ENCODE results near the gene SEC23IP.
"Not testable (repeated sequence)": the region's sequence is repeated elsewhere in the genome, so short reads cannot be mapped to it uniquely, and the experiment has no call there.

SEC23IP gene

DNA sequence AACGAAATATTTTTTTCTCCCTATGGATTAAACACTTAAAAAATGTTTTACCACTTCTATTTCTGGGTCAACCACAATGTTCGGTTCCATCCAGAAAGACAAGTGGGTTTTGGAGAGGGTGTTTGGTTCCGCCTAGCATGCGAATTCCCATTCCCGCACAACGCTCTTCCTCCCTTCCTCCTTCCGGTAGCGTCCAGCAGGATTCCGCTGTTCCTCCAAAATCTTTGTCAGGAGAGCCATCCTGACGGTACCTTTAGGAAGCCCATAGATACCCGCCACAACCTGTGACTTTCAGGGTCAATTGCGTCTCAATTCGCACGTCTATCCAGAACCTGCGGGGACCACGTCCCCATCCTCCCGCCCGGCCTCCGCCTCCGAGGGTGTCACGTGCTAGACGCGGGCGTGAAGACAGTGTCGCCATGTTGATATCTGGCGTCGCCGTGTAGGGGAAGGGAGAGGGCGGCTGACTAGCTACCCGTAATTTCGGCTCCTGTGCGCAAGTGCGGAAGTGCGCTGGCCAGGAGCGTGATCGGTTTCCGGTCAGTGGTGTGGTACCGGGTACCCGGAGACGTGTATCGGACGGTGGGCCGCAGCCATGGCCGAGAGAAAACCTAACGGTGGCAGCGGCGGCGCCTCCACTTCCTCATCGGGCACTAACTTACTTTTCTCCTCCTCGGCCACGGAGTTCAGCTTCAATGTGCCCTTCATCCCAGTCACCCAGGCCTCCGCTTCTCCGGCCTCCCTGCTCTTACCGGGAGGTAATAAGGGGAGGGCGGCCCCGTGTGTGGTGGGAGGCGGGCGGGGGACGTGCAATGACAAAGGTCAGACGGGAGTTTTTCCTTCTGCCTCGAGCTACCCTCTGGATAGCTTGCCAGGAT is at the start of gene SEC23IP:
Gene SEC23IP (plus strand): TSS at position 543 of the 878 bp plus-strand sequence. CDS start 53 bp downstream, at position 596.
- DNase-seq: peak; percentile 86

DNA sequence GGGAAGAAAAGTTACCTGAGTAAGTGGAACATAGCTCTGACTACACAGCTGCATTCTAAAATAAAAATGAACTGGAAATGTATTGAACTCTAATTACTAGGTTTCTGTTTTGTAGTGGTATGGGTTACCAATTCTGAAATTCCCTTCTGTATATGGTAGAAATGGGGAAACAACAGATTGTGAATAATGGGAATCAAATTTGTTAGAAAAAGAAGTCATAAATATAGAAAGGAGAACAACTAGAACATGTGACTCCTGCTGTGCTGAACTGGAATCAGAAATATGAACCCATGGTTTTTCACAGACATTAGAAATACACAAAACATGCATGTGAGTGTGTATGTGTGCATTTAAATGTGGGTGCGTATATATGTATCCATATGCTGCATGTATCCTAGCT is 46.9 kb upstream of the SEC23IP start:
- no peak for DNase-seq

DNA sequence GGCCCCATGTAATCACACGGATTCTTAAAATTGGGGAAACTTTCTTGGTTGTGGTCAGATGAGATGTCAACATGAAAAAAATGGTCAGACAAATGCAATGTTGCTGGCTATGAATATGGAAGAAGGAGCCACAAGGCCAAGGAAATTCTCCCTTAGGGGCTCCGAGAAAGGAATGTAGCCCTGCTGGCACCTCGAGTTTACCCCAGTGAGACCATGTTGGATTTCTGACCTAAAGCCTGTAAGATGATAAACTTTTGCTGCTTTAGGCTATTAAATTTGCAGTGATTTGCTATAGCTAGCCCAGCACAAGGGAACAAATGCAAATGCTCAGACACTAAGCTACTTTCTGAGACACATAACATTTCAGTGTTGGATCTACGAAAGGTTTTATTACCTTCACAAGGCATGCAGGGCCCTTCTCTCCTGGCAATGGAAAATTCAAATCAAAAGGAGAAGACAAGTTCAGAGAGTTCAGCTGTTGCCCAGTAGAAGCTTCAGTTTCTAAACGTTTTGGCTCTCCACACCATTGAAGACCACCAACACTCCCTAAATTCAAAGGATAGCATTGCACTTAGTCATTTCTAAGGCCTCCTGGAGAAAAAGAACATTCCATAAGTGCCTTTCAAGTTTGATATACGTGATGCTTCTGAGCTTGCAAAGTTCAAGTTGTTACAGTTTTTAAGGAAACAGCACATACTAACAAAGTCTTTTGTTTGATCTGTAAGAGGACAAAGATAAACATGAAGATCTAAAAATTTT is 43.3 kb upstream of the SEC23IP start:
- peak; percentile 71 for DNase-seq

DNA sequence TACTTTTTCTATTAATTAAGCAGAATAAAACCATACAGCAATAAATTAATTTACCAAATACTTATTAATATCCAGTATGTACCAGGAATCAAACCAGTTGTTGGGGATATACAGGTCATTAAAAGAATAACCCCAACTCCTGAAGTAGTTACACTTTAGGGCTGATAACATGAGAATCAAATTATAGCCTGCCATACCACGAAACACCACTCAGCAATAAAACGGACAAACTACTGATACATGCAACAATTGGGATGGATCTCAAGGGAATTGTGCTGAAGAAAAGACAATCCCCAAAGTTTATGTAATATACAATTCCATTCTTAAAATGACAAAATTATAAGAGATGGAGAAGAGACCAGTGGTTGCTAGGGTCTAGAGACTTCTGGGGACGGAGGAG is 42.6 kb upstream of the SEC23IP start:
- no peak for DNase-seq

DNA sequence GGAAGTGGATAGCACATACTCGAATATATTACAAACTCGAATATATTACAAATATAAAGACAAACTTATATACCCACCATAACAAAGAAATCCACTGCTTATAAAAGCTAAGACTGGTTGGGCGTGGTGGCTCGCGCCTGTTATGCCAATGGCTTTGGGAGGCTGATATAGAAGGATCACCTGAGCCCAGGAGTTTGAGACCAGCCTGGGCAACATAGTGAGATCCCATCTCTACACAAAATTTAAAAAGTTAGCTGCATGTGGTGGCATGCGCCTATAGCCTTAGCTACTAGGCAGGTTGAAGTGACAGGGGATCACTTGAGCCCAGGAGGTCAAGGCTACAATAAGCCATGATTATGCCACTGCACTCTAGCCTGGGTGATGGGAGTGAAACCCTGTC is 40.3 kb upstream of the SEC23IP start:
- DNase-seq: no peak

DNA sequence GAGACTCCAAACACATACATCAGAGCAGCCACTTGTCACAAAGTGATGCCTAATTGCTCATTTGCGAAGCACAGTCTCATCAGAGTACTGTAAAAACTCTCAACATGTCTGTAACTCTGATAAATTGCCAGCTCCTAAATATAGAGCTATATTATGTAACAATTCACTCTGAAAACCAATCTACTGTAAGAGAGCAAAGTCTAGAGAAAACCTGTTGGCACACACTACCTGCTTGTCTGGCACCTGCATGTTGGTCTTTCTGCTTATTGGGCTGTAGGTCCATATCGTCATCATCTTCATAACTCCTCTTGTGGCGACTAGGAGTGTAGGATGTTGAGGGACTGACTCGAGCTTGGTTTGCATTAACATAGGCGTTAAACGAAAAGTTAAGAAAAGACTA is 39.7 kb upstream of the SEC23IP start:
- no peak for DNase-seq

DNA sequence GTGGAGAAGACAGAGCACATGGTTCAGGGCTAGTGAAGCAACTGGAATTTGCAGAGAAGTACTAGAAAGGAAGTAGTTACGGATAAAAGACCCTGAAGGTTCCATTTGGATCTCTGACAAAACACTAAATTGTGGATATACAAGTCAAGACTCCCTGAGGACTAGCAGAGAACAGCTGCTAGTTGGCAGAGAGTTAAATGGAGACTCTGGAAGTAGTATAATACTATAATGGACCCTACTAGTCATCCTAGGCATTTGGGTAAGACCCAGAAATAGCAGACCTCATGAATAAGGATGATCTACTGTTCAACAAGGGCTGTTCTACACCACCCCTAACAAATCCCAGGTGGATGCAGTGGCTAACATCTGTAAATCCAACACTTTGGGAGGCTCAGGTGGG is 39.0 kb upstream of the SEC23IP start:
- no peak for DNase-seq

DNA sequence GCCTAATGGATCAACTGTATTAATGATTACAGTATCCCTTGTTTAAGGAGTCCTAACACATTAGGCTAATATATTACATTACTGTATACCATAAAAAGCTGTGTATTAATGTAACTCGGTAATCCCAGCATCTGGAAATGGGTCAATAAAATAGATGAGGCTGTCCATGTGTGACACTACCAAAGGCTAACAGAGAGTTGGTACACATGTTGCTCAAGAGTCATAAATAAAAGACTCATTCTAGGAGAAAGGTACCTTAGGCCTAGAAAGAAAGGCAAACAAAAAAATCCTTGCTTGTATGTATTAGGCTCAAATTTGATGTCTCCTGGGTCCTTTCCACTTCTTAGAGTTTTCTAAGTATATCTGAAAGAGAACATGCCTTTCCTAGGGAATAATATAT is 34.5 kb upstream of the SEC23IP start:
- DNase-seq: no peak

DNA sequence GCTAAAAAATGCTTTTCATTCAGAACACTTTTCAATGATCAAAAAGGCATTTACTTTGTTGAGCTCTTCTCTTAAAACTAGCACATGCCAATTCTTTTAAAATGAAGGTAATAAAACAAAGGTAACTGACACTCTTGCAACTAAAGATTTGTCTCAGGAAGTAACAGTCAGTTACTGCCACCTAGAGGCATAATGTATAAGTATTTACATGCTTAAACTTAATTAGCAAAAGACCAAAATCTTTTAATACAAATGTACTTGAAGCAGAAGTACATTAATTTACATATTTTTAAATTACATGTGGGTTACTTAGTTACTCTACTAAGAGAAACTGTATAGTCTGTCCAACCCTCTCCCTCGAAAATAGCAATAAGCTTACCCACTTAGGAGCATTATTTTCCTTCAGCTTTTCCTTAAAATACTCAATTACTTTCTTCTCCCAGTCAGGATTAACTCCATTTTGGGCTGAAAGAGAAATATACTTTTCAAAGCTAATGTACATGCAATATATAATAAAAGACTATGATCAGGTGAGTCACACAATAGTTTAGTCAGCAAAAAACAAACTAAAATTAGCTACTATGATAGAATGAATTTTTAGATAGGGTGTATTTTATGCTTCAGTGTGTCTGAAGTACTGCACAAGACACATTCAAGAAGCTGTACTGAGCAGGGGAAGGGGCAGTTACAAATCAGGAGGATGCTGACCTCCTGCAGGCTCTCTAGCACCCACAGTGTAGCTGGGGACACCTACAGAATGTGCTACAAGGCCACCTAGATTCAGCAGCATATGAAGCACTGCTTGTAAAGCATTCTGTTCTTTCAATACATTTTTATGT is 32.9 kb upstream of the SEC23IP start:
- DNase-seq: no peak

DNA sequence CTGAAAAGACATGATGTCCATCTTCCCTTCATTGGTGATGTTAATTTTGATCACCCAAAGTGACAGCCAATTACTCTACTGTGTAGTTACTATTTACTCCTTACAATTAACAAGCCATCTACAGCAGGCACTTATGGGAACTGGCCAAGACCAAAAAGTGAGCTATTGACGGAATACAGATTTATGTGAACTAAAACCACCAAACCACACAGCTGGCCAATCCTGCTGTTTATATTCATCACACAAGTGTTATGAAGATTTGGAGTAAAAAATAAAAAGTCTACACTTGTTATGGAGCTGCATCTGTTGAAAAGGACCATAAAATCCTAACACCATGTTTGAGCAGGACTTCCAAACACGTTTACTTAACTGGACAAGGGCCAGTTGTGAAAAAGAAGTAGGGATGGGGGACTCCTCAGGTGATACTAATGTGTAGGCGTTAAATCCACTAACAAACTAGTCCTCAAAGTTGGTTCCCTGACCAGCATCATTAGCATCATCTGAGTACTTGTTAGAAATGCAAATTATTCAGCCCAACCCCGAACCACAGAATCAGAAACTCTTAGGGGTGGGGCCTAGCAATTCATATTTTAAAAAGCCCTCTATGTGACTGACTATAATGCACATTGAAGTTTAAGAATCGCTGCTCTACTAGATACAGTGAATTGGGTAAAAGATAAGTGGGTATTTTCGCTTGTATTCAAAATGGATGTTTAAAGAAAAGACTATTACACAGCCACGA is 31.5 kb upstream of the SEC23IP start:
- DNase-seq: no peak

DNA sequence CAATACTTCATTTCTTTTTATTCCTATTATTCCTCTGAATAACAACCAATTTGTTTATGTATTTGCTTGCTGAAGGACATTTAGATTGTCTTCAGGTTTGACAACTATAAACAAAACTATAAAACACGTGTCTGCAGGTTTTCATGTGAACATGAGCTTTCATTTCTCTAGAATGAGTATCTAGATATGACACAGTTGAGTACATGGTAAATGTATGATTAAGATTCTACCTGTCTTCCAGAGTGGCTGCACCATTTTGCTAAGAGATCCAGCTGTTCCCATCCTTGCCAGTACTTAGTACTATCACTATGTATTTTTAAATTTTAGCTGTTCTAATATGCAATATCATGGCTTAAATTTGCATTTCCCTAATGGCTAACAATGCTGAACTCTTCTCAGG is 30.0 kb upstream of the SEC23IP start:
- no peak for DNase-seq

DNA sequence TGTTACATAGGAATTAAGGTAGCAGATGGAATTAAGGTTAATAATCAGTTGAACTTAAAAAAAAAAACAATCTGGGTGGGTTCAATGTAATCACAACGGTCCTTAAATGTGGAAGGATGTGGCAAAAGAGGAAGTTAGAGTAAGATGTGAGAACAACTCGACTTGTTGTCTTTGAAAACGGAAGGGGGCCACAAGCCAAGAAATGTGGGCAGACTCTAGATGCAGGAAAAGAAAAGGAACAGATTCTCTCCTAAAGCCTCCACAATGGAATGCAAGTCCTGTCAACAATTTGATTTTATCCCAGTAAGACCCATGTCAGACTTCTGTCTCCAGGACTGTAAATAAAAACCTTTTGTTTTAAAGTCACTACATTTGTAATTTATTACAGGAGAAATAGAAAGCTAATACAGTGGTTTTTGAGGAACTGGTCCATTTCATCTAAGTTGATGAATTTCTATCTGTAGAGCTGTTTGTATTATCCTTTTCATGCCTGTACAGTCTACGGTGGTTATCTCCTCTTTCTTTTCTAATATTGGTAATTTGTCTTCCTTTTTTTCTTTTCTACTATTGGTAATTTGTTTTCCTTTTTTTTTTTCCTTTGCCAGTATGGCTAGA is 28.5 kb upstream of the SEC23IP start:
- DNase-seq: no peak

DNA sequence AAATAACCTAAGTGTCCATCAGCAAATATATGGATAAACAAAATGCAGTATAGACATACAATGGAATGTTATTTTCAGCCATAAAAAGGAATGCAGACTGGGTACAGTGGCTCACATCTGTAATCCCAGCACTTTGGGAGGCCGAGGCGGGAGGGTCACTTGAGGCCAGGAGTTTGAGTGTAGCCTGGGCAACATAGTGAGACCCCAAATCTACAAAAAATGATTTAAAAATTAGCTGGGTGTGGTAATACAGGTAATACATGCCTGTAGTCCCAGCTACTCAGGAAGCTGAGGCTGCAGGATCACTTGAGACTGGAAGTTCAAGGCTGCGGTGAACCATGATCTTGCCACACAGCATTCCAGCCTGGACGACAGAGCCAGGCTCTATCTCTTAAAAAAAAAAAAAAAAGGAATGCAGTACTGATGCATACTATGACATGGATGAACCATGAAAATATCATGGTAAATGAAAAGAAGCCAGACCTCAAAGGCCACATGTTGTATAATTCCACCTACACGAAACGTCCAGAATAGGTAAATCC is 26.8 kb upstream of the SEC23IP start:
- DNase-seq: no peak

DNA sequence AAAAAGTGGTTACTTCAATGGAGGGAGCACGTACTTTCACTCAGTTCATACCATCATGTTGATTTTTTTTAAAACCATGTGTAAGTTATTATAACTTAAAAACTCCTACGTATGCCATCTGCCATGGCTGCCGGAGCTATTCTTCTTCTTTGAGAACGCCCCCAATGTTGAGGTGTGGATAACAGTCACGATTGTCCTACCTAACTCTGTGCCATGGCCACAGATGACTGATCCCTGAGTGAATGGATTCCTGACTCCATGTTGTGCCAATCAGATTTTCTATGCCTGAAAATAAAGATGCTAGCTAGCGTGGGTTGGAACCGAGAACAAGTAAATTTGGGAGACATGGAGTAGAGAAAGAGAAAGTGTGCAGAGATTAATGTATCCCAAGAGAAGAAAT is 25.2 kb upstream of the SEC23IP start:
- DNase-seq: no peak

DNA sequence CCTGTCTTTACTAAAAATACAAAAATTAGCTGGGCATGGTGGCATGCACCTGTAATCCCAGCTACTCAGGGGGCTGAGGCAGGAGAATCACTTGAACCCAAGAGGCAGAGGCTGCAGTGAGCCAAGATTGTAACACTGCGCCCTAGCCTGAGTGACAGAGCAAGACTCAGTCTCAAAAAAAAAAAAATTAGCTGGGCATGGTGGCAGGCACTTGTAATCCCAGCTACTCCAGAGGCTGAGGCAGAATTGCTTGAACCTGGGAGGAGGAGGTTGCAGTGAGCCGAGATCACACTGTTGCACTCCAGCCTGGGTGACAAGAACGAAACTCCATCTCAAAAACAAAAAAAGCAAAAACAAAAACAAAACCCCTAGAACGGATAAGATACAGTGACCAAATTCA is 23.1 kb upstream of the SEC23IP start:
- not testable (repeated sequence) for DNase-seq

DNA sequence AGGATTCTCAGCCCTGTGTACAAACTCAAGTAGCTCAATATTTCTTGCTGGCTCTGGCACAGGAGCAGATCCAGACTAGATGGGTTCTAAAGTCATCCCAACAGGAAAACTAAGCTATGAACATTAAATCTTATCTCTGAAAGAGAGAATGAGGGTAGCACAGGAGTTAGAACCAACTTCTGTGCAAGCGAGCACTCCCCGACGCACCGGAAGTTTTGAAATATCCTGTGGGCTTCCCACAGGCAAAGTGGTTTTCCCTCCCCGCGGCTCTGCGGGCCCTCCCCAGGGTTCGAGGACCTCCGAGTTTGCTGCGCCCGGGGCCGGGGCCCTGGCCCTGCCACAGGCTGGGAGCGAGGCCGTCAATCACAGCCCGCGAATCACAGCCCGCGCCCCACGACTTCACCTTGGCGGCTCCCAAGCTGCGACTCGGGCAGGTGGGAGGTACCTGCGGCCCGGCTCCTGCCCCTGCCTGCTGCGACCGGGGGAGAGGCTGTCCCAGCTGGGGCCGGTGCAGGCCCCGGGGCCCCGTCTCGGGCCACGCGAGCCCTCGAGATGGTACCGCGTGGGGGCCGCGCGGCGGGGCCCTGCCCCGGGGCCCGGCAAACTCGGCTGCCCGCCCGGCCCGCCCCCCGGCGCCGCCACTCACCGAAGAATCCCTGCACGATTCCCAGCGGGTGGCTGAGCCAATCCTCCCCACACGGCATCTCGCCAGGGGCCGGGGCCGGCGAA is 20.5 kb upstream of the SEC23IP start:
- peak; percentile 40 for DNase-seq

DNA sequence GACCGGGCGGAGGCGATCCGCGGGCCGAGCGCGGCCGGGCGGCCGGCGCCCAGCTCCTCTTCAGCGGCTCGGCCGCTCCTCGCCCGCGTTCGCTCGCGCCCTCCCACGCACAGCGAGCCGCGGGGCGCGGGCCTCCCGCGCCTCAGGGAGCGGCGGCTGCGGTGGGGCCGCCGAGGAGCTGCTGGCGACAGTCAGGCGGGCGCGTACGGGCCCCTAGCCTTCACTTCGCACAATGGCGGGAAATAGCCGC is 20.0 kb upstream of the SEC23IP start, which contains the start of gene MCMBP:
Gene MCMBP (minus strand): TSS at position 234 of the 250 bp plus-strand sequence. CDS start 259 bp downstream, outside the sequence.
- no peak for DNase-seq

DNA sequence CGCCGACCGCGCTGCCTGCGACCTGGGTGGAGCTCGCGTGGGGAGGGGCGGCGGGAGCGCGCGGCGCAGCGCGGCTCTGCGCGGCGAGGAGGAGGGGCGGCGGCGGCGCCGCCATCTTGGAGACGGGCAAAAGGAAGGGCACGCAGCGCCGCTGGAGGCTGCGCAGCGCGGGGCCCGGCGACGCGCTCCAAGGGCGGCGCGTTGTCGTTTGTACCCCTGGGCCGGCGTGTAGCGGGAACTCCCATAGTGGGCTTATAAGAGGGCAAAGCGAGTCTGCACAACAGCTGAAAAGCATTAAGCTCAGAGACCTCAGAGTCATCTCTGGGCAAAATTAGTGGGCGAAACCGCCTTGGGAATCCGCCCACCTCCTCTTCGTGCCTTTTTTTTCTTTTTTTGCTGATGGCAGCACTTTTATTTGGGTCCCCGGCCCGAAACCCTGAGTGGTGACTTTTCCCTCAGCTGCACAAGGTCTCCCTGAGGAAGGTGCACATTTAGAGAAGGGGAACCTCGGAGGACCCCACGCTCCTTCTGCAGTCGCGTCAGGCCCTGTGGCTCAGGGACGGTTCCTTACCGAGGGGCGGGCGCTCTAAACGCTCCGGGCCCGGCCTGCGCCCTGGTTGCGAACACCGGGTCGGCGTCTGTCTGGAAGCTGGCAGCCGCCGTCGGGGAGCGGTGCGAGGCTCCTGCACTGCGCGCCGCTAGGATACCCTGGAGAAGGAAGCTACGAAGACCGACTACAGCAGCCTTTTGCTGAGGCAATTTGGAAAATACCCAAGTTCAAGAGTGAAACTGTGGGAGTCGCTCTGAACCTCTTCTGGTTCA is 19.5 kb upstream of the SEC23IP start:
- DNase-seq: peak; percentile 56

DNA sequence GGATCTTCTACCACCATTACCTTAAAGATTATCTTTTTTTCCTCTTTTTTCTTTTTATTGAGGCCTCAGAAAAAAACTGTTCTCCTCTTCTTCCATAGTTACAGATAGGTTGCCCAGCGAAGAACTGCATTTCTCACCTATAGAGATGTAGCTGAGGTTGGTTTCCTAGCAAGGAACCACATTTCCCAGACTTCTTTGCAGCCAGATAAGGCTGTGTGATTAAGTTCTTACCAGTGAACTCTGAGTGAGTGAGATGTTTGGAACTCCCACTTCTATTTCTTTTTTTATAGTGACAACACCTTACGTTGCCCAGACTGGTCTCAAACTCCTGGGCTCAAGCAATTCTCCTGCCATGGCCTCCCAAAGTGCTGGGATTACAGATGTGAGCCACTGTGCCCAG is 14.0 kb upstream of the SEC23IP start:
- DNase-seq: peak; percentile 9

DNA sequence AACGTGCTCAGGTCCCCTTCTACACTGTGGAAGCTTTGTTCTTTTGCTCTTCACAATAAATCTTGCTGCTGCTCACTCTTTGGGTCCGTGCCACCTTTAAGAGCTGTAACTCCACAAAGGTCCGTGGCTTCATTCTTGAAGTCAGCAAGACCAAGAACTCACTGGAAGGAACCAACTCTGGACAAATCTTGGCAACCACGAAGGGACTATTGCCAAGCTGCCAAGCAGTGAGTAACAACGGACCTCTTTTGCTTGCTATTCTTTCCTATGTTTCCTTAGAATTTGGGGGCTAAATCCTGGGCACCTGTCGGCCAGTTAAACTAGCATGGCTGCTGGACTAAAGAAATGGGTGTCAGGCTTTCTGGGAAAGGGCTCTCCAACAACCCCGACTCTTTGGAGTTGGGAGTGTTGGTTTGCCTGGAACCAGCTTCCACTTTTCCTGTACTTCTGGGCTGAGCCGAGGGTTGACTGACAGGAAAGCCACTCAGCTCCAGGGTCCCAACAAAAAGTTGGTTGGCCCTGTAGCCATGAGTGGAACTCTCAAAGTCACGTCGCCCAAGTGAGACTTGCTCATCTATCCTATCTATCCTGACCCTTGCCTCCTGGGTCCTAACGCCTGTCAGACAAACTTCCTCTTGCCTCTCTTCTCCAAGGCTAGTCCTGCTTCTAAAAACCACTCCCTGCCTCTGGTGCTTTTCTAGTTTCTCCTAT is 8.5 kb upstream of the SEC23IP start:
- DNase-seq: not testable (repeated sequence)

All from NCI-H226 (cell line).